Measurements from ENCODE around the gene TLX2.
"Not testable (repeated sequence)": the region's sequence is repeated elsewhere in the genome, so short reads cannot be mapped to it uniquely, and the experiment has no call there.

TLX2 gene

DNA sequence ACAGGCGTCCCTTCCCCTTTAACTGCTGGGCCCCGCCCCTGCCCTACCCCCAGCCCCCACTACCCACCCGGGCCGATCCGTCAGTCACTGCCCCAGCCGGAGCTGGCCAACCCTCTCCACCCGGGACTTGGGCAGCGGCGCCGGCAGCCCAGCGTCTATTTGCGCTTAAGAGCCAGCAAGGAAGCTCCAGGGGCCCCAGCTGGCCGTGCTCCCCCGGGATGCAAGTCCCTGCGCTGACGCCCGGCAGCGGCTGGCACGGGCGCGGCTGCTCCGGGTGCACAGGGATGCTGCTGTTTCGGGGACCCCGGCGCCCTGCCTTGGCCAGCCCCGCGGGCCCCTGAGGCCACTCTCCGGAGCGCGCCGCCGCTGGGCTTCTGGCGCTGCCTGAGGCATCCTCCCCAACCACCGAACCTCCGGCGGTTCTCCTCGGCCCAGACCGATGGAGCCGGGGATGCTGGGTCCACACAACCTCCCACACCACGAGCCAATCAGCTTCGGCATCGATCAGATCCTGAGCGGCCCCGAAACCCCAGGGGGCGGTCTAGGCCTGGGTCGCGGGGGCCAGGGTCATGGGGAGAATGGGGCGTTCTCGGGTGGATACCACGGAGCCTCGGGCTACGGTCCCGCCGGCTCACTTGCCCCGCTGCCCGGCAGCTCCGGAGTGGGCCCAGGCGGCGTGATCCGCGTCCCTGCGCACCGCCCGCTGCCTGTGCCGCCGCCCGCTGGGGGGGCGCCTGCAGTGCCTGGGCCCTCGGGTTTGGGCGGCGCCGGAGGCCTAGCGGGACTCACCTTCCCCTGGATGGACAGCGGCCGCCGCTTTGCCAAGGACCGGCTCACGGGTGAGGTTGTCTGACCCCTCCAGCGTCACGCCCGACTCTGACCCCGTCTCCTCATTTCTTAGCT, at the start of gene TLX2:
TLX2 (plus strand) TSS at position 83 of the 903 bp plus-strand sequence; CDS start at position 440, 357 bp downstream.
- DNase-seq, result peak; percentile 81

DNA sequence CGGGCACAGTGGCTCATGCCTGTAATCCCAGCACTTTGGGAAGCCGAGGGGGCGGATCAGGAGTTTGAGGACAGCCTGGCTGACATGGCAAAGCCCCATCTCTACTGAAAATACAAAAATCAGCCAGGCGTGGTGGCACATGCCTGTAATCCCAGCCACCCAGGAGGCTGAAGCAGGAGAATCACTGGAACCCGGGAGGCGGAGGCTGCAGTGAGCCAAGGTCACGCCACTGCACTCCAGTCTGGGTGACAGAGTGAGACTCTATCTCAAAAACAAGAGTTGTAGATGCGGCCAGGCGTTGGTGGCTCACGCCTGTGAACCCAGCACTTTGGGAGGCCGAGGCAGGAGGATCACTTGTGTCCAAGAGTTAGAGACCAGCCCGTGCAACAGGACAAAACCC, 43.5 kb upstream of the TLX2 start:
- not testable (repeated sequence) for DNase-seq

DNA sequence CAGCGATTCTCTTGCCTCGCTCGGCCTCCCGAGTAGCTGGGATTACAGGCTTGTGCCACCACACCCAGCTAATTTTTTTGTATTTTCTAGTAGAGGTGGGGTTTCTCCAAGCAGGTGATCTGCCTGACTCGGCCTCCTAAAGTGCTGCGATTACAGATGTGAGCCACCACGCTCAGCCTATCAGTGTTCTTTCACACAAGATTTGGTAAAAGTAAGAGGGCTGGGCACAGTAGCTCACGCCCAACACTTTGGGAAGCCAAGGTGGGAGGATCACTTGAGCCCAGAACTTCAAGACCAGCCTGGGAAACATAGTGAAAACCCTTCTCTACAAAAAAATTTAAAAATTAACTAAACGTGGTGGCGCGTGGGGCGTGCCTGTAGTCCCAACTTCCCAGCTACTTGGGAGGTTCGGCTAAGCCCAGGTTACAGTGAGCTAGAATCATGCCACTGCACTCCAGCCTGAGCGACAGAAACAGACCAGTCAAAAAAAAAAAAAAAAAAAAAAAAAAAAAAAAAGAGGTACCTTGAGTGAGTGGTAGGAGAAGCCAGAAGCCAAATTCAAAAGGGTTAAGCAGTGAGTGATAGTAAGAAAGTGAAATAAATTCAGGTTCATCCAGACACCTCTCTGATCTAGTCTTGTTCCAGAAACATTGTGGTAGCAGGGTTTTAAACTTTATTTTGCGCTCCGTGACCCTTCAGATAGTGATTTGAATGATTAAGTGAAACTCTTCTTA, 42.8 kb upstream of the TLX2 start:
- DNase-seq, result no peak

DNA sequence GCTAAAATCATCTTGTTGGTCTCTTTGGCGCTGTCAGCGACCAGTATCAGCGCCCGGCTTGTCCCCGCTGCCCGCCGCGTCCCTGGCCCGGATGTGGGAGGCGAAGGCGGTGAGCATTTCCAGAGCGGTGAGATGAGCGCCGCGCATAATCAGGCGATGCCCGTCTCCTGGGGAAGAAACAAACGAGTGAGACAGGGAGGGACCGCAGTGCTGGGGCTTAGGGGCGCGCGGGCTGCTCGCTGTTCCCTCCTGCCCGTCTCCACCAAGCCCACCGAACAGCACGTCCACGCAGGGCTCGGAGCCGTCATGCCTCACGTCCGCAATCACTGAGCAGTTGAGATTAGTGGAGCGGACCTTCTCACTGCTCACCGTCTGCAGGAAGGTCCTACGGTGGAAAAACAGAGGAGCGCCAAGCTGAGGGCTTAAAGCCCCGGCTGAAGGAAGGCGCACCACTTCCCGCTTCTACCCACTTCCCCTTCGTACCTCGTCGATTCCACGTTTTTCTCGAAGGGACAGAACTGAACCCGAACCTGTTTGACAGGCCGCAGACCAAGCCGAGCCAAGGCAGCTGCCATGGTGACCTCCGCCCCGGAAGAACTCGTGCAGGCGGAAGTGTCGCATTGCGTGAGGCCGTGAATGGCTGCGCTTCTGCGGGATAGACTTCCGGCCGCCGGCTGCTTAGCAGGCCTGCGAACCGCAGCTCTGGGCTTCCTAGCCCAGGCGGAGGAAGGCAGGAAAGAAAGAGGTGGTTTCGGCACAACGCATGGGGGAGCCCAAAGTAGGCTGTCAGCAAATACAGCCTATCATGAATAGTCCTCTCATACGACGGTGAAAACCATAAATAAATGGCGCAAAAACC, 41.9 kb upstream of the TLX2 start, which contains the start of gene MRPL53:
MRPL53 (minus strand) TSS at position 595 of the 859 bp plus-strand sequence; CDS start at position 575, 20 bp downstream.
- peak; percentile 94 for DNase-seq

DNA sequence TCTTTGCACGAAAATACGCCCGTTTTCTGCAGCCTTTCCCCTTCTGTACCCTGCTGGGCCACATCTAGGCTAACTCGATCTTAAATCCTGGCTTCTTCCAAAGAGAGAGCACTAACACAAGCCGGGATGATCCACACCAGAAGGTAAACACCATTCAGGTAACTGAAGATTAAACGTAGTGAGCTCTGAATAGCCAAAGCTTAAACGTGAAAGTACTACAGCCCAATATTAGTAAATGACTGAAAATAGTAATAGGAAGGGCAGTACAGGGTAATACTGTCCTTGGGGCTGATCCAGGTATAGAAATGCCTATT, 41.3 kb upstream of the TLX2 start:
- DNase-seq, result no peak

DNA sequence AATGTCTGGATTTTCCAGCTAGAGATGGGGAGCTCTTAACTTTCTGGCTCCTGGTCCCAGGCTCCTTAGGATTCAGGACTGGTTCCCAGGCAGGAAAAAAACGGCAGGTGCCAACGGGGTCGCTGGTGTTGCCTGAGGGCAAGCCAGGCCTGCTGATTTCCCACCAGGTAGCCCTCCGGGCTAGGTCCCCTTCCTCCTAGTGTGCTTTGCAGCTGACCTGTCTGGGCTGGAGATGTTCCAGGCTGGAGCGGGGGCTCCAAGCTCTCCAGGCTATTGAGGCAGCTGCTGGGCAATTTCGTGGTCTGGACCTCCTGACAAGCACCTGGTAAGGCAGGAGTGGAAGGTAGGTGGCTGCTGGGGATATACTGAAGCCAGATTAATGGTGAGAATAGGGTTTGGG, 39.8 kb upstream of the TLX2 start:
- DNase-seq, result no peak

DNA sequence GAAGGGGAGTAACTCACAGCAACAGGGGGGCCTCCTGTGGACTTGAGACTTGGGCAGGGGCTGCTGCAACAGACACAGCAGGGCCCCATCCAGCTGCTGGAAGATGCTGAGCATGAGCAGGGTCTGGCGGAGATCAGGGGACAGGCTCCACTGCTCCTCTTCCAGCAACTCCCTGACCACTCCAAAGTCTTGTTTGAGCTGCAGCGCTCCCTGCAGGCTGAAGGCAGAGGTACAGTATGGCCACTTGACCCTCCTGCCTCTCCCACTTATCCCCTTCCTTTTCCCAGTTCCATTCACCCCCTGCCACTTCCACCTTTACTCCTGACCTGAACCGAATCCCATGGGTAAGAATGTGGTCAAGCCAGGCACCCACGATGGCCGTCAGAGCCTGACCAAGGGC, 39.4 kb upstream of the TLX2 start:
- DNase-seq, result peak; percentile 5

DNA sequence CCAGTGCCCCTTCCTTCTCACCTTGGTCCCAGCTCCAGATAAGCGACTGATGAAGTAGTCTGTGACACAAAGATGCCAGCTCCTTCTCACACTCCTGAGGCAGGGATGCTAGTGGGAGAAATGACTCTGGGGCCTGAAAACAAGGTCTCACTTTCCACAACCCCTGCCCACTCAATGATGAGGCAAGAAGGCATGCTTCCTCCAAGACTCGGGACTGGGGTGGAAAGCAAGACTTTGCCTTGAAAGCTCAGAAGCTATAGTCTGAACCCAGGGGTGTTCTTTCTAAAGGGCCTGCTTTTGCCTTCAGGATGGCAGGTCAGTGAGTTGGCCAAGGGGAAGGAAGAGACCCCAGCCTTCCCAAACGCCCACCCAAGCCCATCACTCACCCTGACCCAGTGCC, 32.8 kb upstream of the TLX2 start:
- no peak for DNase-seq

DNA sequence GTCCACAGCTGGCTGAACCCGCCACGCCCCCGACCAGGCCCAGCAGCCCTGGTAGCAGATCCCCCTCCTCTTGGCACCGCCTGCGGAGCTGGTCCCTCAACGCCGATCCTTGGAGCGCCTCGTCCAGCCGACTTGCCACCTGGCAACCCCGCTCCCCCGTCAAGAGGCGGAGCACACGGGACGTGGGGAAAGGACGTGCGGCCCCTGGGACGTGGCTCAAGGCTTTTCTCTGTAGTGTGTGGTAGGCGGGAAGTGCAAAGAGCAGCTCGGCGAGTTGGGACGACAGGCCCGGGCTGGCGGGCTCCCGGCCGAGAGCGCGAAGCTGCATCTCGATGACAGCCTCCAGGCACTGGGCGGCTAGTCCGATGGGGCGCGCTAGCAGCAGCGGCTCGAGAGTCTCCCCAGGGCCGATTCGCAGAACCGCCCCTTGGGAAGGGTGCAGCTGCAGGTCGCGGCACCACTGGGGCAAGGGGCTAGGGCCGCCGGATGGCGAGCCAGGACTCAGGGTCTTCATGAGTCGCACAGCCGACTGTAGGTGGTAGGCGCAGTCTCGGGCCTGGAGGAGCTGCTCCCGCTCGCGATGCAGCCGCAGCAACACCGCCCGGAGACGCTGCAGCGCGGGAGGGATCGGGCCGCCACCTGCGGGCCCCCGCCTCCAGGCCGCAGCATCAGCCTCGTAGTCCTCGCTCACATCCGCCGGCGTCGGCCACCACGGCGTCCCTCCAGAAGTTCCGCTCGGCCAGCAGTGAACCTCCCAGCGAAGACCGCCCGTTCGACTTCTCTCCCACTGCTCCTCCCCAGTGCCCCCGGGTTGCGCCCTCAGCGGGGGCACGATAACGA, 32.1 kb upstream of the TLX2 start:
- peak; percentile 79 for DNase-seq

DNA sequence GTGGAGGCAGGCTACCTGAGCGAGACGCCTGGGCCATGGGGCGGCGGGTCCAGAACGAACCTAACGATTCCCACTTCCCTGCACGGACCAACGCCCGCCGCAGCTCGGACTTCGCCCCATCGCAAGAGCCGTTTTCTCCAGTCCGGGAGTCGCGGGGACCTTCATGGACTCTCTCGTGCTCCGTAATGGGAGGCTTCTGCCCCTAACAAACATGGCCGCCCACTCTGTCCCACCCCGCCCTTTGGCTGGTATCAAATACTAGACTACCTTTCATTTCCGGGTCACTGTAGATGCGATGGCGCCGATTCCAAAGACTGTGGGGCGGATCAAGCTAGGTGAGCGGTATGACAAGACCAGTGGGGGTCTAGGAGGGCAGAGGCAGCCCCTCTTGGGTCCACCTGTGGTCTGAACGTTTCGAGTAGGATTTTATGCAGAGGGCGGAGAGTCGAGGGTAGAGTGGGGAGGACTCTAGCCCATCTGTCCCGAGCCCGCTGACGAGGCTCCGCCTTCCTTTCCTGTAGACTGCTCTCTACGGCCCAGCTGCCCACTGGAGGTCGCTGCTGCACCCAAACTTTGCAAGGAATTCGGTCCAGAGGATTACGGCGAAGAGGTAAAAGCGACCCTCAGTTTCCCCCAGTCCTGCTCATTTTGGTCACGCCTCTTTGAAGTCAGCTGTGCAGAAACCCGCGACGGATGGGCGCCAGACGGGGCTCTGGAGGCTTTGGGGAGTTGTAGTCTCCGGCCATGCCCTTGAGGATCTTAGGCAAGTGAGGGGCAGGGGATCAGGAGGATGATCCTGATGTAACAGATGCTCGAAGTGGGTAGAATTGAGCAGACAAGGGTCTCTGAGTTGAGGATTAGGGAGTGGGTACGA, 31.2 kb upstream of the TLX2 start, which contains the start of the genes CCDC142 and TTC31:
CCDC142 (minus strand) TSS at position 198 of the 874 bp plus-strand sequence; CDS start at position 37, 161 bp downstream.
TTC31 (plus strand) TSS at position 281 of the 874 bp plus-strand sequence; CDS start at position 296, 15 bp downstream.
- peak; percentile 95 for DNase-seq

DNA sequence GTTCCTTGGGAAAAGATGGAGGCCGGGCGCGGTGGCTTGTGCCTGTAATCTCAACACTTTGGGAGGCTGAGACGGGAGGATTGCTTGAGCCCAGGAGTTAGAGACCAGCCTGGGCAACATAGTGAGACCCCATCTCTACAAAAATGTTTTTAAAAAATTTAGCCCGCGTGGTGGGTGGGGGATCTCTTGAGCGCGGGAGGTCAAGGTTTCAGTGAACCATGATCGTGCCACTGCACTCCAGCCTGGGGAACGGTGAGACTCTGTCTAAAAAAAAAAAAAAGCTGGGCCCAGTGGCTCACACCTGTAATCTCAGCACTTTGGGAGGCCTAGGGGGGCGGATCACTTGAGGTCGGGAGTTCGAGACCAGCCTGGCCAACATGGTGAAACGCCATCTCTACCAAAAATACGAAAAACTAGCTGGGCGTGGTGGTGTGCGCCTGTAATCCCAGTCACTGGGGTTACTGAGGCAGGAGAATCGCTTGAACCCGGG, 30.5 kb upstream of the TLX2 start:
- DNase-seq, result not testable (repeated sequence)

DNA sequence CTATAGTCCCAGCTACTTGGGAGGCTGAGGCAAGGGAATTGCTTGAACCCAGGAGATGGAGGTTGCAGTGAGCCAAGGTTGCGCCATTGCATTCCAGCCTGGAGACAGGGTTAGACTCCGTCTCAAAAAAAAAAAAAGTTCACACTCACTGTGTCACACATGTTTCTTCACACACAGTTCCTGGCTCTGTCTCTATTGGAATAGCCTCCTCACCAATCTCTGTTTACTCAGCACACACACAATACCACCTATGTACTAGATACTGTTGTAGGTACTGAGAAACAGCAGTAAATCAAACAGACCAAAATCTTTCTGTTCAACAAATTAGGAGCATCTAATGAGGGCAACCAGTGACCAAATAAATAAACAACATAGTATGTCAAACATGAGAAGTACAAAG, 28.1 kb upstream of the TLX2 start:
- no peak for DNase-seq

DNA sequence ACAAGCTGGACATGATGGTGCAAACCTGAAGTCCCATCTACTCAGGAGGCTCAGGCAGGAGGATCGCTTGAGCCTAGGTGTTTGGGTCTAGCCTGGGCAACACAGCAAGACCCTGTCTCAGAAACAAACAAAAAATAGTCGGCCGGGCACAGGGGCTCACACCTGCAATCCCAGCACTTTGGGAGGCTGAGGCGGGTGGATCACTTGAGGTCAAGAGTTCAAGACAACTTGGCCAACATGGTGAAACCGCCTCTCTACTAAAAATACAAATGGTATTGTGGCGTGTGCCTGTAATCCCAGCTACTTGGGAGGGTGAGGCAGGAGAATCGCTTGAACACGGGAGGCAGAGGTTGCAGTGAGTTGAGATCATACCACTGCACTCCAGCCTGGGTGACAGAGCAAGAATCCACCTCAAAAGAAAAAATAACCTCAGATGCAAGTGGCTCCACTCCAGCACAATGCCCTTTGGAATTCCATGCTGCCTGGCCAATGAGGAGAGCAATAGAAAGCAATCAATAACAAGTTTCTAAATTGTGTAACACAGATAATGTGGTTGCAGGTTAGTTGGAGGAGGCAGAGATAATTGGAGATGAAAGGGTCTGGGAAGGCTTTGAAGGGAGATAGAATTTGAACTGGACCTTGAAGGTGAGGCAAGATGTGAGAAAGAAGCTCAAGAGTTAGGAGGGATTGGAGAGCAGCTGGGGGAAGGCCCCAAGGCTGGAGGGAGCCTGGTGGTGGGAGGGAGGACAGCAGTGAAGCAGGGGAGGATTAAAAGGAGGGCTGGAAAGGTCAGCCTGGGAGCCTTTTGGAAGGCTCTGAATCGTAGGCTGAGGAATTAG, 25.4 kb upstream of the TLX2 start:
- no peak for DNase-seq

DNA sequence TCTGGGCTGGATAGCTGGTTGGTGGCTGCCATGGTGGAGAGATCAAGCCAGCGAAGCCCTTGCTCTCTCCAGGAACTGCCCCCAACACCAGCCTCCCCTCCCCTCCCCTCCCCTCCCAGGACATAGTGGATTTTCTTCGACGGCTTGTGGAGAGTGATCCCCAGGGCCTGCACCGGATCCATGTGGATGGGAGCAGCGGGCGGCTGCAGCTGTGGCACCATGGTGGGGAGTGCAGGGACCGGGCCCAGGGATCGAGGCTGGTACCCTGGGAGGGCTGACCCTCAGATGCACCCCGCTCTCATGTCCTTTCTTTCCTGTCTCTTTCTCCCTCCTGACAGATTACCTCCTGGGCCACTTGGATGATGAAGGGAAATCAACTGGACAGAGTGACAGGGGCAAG, 24.3 kb upstream of the TLX2 start:
- no peak for DNase-seq

DNA sequence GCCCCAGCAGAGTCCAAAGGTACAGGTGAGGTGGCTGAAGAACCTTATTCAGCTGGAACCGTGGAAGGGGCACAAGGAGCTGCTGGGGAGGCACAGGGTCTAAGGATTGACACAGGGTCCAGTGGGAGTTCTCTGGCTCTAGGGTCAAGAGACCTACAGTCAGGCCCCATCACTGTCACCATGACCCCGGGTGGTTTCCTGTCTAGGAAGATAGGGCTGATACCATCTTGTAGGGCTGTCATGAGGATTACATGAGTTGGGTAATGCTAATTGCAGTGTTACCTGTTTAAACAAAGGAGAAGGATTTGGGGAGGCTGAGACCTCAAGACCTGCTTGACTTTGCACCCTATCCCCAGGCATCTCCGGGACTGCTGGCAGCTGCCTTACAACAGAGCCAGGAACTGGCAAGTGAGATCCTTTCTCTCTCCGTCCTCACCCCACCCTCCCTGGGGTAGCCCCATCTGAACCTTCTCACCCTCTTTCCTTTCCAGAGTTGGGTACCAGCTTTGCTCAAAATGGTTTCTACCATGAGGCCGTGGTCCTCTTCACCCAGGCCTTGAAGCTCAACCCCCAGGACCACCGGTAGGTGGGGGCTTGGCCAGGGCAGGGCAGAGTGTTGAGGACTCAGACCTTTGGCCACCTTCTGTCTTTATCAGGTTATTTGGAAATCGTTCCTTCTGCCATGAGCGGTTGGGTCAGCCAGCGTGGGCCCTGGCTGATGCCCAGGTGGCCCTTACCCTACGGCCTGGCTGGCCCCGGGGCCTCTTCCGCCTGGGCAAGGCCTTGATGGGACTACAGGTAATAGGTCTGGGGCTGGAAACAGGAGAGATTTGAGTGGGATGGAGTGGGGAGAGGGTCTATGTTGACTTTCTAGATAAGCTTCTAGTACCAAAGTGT, 22.4 kb upstream of the TLX2 start:
- DNase-seq, result no peak

DNA sequence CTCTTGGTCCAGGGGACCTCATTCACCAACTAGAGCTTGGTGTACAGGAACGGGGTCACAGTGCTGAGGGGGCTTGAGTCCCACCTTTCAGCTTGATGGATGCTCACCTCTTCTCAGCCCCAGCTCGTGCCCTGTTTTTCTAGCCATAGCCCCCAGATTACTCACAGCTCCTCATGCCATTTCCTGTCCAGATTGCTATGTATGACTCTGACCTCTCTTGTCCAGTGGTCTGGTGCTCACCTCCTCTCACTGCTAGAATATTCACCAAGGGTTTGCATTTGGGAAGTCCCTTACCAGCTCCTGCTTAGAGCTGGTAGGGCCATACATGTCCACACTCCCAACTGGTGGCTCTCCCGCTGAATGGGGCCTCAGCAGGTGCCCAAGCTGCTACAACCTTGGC, 20.7 kb upstream of the TLX2 start:
- DNase-seq, result no peak

DNA sequence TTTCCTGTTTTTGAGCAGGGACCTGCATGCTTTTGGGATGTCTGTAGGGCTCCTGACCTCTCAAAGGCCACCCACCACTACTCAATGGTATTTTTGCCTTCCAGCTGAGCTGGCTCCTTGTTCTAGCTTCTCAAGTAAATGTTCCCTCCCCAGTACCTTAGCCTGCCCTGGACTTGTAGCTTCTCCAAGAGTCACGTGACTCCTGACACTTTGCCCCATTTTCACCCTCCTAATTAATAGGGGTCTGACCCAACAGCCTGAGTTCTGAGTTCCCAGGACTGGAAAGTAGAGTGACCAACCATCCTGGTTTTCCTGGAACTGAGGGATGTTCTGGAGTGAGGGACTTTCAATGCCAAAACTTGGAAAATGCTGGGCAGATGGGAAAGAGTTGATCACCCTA, 18.8 kb upstream of the TLX2 start:
- no peak for DNase-seq

DNA sequence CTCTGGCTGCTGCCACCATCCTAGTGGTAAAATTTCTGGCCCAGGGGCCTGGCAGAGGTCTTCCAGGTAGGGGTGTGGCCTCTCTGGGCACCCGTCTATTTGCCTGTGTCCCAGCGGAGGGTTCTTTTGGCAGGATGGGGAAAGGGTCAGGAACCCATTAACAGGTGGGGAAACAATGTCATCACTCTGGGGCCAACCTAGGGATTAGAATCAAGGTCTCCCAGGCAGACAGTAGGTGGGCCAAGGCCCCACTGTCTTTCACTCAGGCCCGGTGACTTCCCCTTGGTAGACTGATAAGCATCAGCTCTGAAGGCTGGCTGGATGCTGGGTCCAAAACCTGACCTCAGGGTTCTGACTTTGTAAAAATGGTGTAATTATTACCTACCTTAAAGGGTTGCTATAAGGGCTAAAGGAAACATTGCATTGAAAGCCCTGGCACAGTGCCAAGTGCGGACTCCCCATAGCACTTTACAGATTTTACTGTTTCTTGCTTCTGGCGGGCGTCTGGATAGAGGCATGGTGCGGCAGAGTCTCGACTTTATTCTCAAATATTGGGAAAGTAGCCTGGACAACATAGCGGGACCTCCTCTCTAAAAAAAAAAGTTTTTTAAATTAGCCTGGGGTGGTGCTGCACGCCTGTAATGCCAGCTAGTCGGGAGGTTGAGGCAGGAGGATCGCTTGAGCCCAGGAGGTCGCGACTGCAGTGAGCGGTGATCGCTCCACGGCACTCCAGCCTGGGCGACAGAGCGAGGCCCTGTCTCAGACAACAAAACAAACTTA, 17.1 kb upstream of the TLX2 start:
- no peak for DNase-seq
